Osteocyte (in vitro differentiated cells): ENCODE measurements around the gene FAM170B. TPM values are rescaled to one million over a fixed set of nuclear protein-coding genes. Genes with fewer than 3 reads are reported as not detected.

Experiments
- DNase-seq: peaks from one replicate; pipeline ENCODE4 v3.0.0; 2021; ENCODE audit warnings: mixed read lengths; ENCODE audit not compliant: unreplicated experiment; ENCODE audit errors: extremely low spot score
- H3K27ac Mint-ChIP-seq: one replicate; pipeline ENCODE4 v1.8.0; 2021; ENCODE audit warnings: mild to moderate bottlenecking, mixed read lengths; ENCODE audit not compliant: unreplicated experiment
- H3K27me3 Mint-ChIP-seq: one replicate; pipeline ENCODE4 v1.8.0; 2021; ENCODE audit warnings: mixed read lengths; ENCODE audit not compliant: unreplicated experiment
- H3K36me3 Mint-ChIP-seq: one replicate; pipeline ENCODE4 v1.8.0; 2021; ENCODE audit warnings: mixed read lengths; ENCODE audit not compliant: unreplicated experiment
- H3K4me1 Mint-ChIP-seq: one replicate; pipeline ENCODE4 v1.8.0; 2021; ENCODE audit warnings: mixed read lengths; ENCODE audit not compliant: unreplicated experiment
- H3K4me3 Mint-ChIP-seq: one replicate; pipeline ENCODE4 v1.8.0; 2021; ENCODE audit warnings: mild to moderate bottlenecking, moderate library complexity, mixed read lengths; ENCODE audit not compliant: unreplicated experiment
- H3K9me3 Mint-ChIP-seq: one replicate; pipeline ENCODE4 v1.8.0; 2021; ENCODE audit warnings: mixed read lengths; ENCODE audit not compliant: unreplicated experiment
- CTCF ChIP-seq: fragments of 200-600 bp; sonication (generic); IDR thresholded peaks from 2 replicates; pipeline ENCODE4 v1.5.0; 2021; ENCODE audit warnings: antibody characterized with exemption, mild to moderate bottlenecking, moderate library complexity
- total RNA-seq: library from RNA; stranded (reverse); gene quantifications from 2 replicates; pipeline ENCODE4 v1.2.1, GENCODE V29; 2021

The FAM170B gene
- total RNA-seq, 1 donor from 2014 or later, result not detected

GRCh38 chr10:49096890-49097445, 36.9 kb downstream of the FAM170B start:
- Mint-ChIP-seq H3K9me3 (no peaks in the 10 kb centered on the region), H3K4me1 (no peaks in the 10 kb centered on the region), H3K27ac (no peak overlapping the region), H3K36me3 (no peaks in the 10 kb centered on the region), H3K27me3 (peaks cover 5% of the 10 kb centered on the region), H3K4me3 (no peak overlapping the region)
- no peak for TF ChIP-seq CTCF
- no peak for DNase-seq

GRCh38 chr10:49094646-49095045, 39.2 kb downstream of the FAM170B start:
- Mint-ChIP-seq H3K27me3 (peaks cover 1% of the 10 kb centered on the region), H3K36me3 (no peaks in the 10 kb centered on the region), H3K4me3 (no peak overlapping the region), H3K9me3 (no peaks in the 10 kb centered on the region), H3K4me1 (no peaks in the 10 kb centered on the region), H3K27ac (no peak overlapping the region)
- DNase-seq, result no peak
- no peak for TF ChIP-seq CTCF

GRCh38 chr10:49093922-49094321, 39.9 kb downstream of the FAM170B start:
- no peak overlapping the region for H3K4me3 Mint-ChIP-seq
- H3K27ac Mint-ChIP-seq, result no peak overlapping the region
- no peak for TF ChIP-seq CTCF
- no peaks in the 10 kb centered on the region for H3K9me3 Mint-ChIP-seq
- H3K27me3 Mint-ChIP-seq, result no peaks in the 10 kb centered on the region
- H3K4me1 Mint-ChIP-seq, result no peaks in the 10 kb centered on the region
- no peaks in the 10 kb centered on the region for H3K36me3 Mint-ChIP-seq
- peak; percentile 65 for DNase-seq

GRCh38 chr10:49092477-49092876, 41.3 kb downstream of the FAM170B start:
- Mint-ChIP-seq H3K4me3 (no peak overlapping the region), H3K27me3 (no peaks in the 10 kb centered on the region), H3K4me1 (no peaks in the 10 kb centered on the region), H3K27ac (no peak overlapping the region), H3K9me3 (no peaks in the 10 kb centered on the region), H3K36me3 (no peaks in the 10 kb centered on the region)
- no peak for DNase-seq
- TF ChIP-seq CTCF, result no peak

GRCh38 chr10:49091450-49092210, 42.2 kb downstream of the FAM170B start:
- TF ChIP-seq CTCF, result no peak
- no peak overlapping the region for H3K27ac Mint-ChIP-seq

More at GRCh38 chr10:49091450-49092210, 42.2 kb downstream of the FAM170B start:
- Mint-ChIP-seq H3K9me3 (peaks cover 7% of the 10 kb centered on the region), H3K4me3 (no peak overlapping the region), H3K36me3 (no peaks in the 10 kb centered on the region), H3K27me3 (no peaks in the 10 kb centered on the region), H3K4me1 (no peaks in the 10 kb centered on the region)
- no peak for DNase-seq
